ENCODE measurements around the gene THRAP3.

THRAP3 gene

DNA sequence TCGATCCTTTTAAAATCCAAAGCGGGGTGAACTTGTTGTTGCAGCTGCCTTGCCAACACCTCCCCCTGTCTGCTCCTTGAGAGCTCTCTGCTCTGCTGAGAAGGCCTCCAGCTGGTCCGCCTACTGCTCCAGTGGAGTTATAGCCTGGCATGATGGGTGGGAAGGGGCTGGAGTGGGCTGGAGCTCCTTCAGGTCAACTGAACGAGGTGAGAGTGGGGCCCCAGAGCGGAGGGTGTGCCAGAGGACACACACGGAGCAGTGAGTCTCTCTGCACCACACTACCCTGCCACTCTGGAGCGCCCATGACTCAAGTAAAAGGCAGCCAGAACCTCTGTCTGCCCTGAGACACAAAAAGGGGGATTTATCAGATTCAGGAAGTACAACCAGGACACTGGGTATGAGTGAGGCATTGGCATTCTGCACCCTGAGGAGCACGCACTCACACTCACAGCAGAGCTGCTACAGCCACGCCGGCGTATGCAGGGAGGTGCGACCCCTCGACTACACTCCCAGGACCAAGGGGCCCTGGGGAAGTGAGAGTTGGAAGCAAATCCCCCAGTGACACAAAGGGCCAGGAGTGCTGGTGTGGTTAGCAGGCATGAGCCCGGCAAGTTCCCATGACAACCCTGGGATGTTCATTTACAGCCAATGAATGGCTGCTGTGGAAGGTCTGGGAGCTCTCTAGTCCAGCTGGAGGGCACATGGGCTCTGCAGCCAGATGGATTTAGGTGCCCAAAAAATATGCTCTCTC is 127.2 kb downstream of the THRAP3 start:
- no peak for DNase-seq (ENCODE audit: low read depth)

DNA sequence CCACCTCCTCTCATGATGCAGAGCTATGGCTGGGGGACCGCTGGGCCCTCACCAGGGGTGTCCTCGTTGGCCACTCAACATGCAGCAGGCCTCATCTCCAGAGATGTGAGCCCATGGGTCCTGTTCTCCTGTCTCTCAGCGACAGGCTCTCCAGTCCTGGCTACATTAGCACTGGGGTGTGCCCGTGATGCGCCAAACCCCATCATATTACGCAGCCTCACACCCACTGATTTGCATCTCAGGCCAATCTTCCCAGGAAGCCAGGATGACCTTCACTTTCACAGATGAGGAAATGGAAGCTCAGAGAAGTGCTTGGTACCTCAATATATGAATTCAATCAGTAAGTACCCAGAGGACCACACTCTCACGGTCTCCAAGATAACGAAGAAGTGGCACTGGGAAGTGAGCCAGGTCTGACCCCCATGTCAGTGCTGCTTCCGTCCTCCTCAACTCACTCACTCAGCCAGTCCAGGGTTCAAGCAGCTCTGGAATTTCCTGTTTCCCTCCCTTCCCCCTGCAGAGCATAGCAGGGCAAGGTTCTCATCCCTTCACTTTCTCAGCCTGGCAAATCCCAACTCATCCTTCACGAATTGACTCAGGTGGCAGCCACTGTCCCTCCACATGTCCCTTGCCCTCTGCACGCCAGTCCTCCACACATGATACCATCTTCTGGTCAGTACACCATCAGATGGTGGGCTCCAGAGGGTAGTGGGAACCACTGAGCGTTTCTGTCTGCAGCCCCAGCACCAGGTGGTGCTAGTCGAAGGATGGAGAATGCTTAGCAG is 128.1 kb downstream of the THRAP3 start:
- DNase-seq (ENCODE audit: low read depth), result no peak

DNA sequence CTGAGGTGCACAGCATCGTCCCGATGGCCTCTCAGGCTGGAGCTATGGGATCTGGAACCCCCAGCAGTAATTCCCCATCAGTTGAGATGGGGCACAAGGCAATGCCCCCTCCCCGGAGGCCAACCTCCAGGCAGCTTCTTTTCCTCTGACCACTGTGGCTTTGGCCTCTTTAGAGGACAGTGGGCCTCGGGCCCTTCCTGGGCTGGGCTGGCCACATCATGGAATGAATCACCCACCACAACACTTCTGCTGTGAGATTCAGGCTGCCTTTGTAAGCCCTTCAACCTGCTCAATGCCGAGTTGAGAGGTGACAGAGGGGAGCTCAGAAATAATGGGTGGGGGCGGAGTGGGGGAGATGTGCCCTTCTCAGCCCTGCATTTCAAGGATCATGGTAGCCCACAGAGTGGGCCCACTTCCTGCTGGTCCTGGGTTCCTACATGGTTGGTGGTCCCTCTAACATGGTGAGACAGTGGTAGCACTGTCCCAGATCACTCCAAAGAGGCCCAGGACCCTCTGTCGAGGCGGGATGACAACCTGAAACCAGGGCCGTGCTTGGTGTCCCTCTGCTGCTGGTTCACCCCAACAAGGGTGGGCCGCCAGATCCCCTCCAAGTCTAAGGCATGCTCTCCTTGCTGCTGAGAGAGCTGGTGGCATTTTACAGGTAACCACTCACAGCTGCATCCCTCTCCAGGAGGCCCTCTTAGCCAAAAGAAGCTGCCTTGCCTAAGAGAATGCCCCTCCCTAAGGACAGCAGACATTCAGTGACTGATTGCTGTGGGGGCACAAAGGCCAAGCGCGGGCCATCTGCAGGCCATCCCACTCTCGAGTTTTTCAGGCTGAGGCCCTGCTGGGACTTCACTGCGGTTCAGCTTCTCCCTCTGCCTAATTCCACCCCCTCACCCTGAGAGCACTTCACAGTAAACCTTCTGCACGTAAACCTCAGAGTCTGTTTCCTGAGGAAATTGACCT is 129.0 kb downstream of the THRAP3 start:
- DNase-seq (ENCODE audit: low read depth), result no peak

DNA sequence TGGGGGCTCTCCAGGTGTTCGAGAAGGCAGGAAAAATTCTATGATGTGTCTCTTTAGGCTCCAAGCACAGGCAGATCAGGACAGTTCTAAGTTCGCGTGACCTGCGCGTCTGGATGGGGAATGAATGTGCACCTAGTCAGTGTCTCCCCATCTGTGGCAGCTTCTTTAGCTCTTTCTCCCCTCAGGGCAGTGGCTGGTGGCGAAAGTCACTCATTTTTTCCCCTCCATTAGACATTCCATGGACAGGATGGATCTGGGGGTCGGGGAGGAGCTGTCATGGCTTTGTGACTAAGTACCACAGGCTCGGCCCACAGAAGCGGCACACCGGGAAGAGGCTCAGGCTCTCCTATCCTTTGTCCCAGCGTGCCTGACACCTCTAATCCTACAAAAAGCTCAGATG is 130.2 kb downstream of the THRAP3 start:
- no peak for DNase-seq (ENCODE audit: low read depth)
